MM.1S (cell line): ENCODE results near the gene JAG1.

Source experiments
- DNase-seq: peaks from one replicate; pipeline ENCODE4 v3.0.0-alpha.2; 2015
- H2AFZ ChIP-seq: fragments of 300-600 bp; sonication (generic); 2 replicates; pipeline ENCODE4 v1.6.0; 2016; ENCODE audit warnings: antibody characterized with exemption, low read length
- H3F3A ChIP-seq: fragments of 300-600 bp; sonication (generic); 2 replicates; pipeline ENCODE4 v1.6.1; 2016; ENCODE audit warnings: mild to moderate bottlenecking, antibody characterized with exemption, low read length, moderate library complexity, mixed read lengths; ENCODE audit not compliant: insufficient read depth
- H3K27ac ChIP-seq: fragments of 300-600 bp; sonication (generic); 2 replicates; pipeline ENCODE4 v1.5.1; 2016; ENCODE audit warnings: mild to moderate bottlenecking, low read length
- H3K27me3 ChIP-seq: fragments of 300-600 bp; sonication (generic); replicated peaks from 2 replicates; pipeline ENCODE4 v1.6.0; 2016; ENCODE audit warnings: low read length; ENCODE audit not compliant: insufficient read depth
- H3K36me3 ChIP-seq: fragments of 300-600 bp; sonication (generic); replicated peaks from 2 replicates; pipeline ENCODE4 v1.6.1; 2016; ENCODE audit warnings: mild to moderate bottlenecking, low read length, mixed read lengths; ENCODE audit not compliant: insufficient read depth
- H3K4me1 ChIP-seq: fragments of 300-600 bp; sonication (generic); 2 replicates; pipeline ENCODE4 v1.6.1; 2016; ENCODE audit warnings: low read length, mixed read lengths
- H3K4me2 ChIP-seq: fragments of 300-600 bp; sonication (generic); 2 replicates; pipeline ENCODE4 v1.6.0; 2016; ENCODE audit warnings: low read depth, low read length
- H3K4me3 ChIP-seq: fragments of 300-600 bp; sonication (generic); 2 replicates; pipeline ENCODE4 v1.5.1; 2016; ENCODE audit warnings: low read length, mixed read lengths
- H3K79me2 ChIP-seq: fragments of 300-600 bp; sonication (generic); 2 replicates; pipeline ENCODE4 v1.6.1; 2016; ENCODE audit warnings: mixed run types, low read length, mixed read lengths
- H3K9ac ChIP-seq: fragments of 300-600 bp; sonication (generic); 2 replicates; pipeline ENCODE4 v1.6.1; 2016; ENCODE audit warnings: low read length, mixed read lengths
- H3K9me2 ChIP-seq: fragments of 300-600 bp; sonication (generic); replicated peaks from 2 replicates; pipeline ENCODE4 v1.6.1; 2016; ENCODE audit warnings: mild to moderate bottlenecking, low read length, mixed read lengths; ENCODE audit not compliant: insufficient read depth
- H3K9me3 ChIP-seq: fragments of 300-600 bp; sonication (generic); replicated peaks from 2 replicates; pipeline ENCODE4 v1.6.1; 2016; ENCODE audit warnings: mild to moderate bottlenecking, low read length, mixed read lengths; ENCODE audit not compliant: insufficient read depth
- H4K20me1 ChIP-seq: fragments of 300-600 bp; sonication (generic); 2 replicates; pipeline ENCODE4 v1.6.1; 2016; ENCODE audit warnings: mild to moderate bottlenecking, low read length, moderate library complexity, mixed read lengths; ENCODE audit not compliant: insufficient read depth
- EZH2 ChIP-seq: fragments of 300-600 bp; sonication (generic); optimal IDR thresholded peaks from 2 replicates; pipeline ENCODE3; 2017; ENCODE audit warnings: low read depth, mild to moderate bottlenecking, antibody characterized with exemption, low read length, mixed read lengths
- EZH2phosphoT487 ChIP-seq: fragments of 300-600 bp; sonication (generic); IDR thresholded peaks from 2 replicates; pipeline ENCODE4 v1.6.1; 2018; ENCODE audit warnings: antibody characterized with exemption, low read length
- TF ChIP-seq, protein P1 (sequence below): fragments of 300-600 bp; sonication (generic); IDR thresholded peaks from 2 replicates; pipeline ENCODE4 v1.5.1; 2016; ENCODE audit warnings: antibody characterized with exemption, low read length, mixed read lengths

The JAG1 gene

DNA sequence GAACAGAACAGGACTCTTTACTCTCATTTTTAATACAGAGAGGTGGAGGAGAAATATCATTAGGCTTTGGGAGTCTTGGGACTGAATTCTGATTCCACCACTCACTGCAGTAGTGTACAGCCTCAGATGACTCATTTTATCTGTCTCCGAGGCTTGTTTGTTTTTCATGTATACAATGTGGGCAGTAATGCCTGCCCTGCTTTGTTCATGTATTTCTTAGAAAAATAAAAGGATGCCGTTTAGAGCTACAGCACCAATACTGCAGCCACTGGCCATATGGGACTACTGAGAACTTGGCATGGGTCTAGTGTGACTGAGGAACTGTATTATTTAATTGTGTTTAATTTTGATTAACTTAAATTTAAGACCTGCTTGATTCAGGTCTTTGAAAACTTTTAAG lies 41.2 kb upstream of the JAG1 start:
- Histone ChIP-seq H3K4me3 (no peak overlapping the region), H2AFZ (no peak overlapping the region), H3K27me3 (no peaks in the 10 kb centered on the region), H3K79me2 (no peaks in the 10 kb centered on the region), H3K4me2 (no peak overlapping the region), H3K4me1 (no peaks in the 10 kb centered on the region), H4K20me1 (no peaks in the 10 kb centered on the region), H3K9me3 (no peaks in the 10 kb centered on the region), H3K9ac (no peak overlapping the region), H3K27ac (no peak overlapping the region), H3K36me3 (no peaks in the 10 kb centered on the region), H3K9me2 (no peaks in the 10 kb centered on the region), H3F3A (no peaks in the 10 kb centered on the region)
- TF ChIP-seq EZH2phosphoT487: no peak
- TF ChIP-seq, protein P1, sequence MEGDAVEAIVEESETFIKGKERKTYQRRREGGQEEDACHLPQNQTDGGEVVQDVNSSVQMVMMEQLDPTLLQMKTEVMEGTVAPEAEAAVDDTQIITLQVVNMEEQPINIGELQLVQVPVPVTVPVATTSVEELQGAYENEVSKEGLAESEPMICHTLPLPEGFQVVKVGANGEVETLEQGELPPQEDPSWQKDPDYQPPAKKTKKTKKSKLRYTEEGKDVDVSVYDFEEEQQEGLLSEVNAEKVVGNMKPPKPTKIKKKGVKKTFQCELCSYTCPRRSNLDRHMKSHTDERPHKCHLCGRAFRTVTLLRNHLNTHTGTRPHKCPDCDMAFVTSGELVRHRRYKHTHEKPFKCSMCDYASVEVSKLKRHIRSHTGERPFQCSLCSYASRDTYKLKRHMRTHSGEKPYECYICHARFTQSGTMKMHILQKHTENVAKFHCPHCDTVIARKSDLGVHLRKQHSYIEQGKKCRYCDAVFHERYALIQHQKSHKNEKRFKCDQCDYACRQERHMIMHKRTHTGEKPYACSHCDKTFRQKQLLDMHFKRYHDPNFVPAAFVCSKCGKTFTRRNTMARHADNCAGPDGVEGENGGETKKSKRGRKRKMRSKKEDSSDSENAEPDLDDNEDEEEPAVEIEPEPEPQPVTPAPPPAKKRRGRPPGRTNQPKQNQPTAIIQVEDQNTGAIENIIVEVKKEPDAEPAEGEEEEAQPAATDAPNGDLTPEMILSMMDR: no peak
- no peak for DNase-seq

DNA sequence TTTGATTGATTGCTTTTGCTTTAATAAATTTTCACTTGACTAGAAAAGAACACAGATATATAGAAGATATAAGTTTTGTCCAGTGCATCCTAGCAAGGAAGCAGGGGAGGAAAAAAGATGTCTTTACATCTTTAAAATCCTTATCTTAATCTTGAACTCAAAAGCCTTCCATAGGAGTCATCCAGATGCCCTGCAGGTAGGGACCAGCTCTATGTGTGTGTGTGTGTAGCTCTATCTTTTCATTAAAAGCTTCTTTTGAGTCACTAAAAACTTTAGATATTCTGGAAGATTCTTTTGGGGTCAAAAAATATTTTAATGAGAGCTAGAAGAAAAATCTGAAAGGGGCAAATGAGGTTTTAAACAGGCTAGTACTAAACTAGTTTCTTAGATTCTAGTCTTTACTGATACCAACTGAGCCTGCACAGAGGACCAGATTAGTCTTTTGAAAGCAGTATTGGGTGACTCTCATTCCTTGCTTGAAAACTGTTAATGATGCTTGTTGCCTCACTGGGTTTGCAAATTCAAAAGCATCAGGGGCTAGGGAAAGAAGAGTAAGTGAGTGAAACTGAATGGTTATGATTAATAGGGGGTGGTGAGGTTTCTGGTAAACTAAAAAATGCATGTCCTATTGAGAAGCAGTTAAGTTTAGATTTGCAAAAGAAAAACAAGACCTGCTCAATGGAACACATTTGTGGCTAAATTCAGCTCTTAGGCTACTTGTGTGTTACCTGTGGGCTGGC lies 40.6 kb upstream of the JAG1 start:
- Histone ChIP-seq H3K9me3 (no peaks in the 10 kb centered on the region), H4K20me1 (no peaks in the 10 kb centered on the region), H3K36me3 (no peaks in the 10 kb centered on the region), H3F3A (no peaks in the 10 kb centered on the region), H3K79me2 (no peaks in the 10 kb centered on the region), H3K9me2 (no peaks in the 10 kb centered on the region), H3K9ac (no peak overlapping the region), H3K27ac (no peak overlapping the region), H2AFZ (no peak overlapping the region), H3K4me1 (no peaks in the 10 kb centered on the region), H3K27me3 (no peaks in the 10 kb centered on the region), H3K4me3 (no peak overlapping the region), H3K4me2 (no peak overlapping the region)
- DNase-seq: no peak
- TF ChIP-seq, protein P1: no peak
- TF ChIP-seq EZH2phosphoT487: no peak
- TF ChIP-seq EZH2: no peak

DNA sequence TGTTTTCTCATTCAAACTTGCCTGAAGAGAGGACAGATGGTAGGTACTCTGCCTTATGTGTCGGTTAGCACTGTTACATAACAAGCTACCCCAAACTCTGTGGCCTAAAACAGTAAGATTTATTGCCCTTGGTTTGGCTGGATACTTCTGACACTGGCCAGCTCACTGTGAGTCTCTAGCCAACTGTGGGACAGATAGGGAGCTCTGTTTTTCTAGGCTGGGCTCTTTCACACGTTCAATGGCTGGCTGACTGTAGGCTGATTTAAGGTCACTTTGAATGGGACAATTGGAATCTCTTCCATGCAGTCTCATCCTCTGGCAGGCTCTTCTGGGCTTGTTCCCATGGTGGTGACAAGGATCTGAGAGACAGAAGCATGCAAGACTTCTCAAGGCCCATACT lies 39.4 kb upstream of the JAG1 start:
- DNase-seq: no peak
- Histone ChIP-seq H3K36me3 (no peaks in the 10 kb centered on the region), H3K4me3 (no peak overlapping the region), H3K4me1 (no peaks in the 10 kb centered on the region), H2AFZ (no peak overlapping the region), H3K27ac (no peak overlapping the region), H3F3A (no peaks in the 10 kb centered on the region), H3K9ac (no peak overlapping the region), H3K4me2 (no peak overlapping the region), H3K27me3 (no peaks in the 10 kb centered on the region), H3K79me2 (no peaks in the 10 kb centered on the region), H3K9me2 (no peaks in the 10 kb centered on the region), H3K9me3 (no peaks in the 10 kb centered on the region), H4K20me1 (no peaks in the 10 kb centered on the region)
- TF ChIP-seq EZH2phosphoT487: no peak
- no peak for TF ChIP-seq EZH2
- TF ChIP-seq, protein P1: no peak
